Measurements from ENCODE around the gene NUFIP2.

DNA sequence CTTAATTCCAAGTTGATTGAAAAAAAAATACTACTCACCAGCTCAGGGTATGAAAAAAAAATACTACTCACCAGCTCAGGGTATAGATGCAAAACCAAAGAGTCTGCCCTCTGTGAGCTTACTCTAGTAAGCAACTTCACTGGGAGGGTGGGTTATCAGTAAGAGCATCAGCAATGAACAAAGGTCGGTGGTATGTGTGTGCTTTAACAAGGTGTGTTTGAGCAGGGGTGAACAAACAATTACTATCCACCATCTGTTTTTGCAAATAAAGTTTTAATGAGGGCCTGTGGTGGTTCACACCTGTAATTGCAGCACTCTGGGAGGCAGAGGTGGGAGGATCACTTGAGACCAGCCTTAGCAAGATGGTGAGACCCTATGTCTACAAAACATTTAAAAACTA, 20.0 kb downstream of the NUFIP2 start:
- TF ChIP-seq POLR2AphosphoS5 (IDR thresholded peaks at IDR 0.05; ENCODE audit: borderline replicate concordance, low read depth, low read length) (no peak), EZH2 (IDR thresholded peaks at IDR 0.05) (no peak), FOXP2 (optimal IDR thresholded peaks at IDR 0.05; ENCODE audit: control extremely low read depth, extremely low read length, insufficient read depth) (no peak)

Measured in SK-N-MC (cell line).